Measurements from ENCODE around the gene SMOC2.
"Not testable (repeated sequence)": the region's sequence is repeated elsewhere in the genome, so short reads cannot be mapped to it uniquely, and the experiment has no call there.

The SMOC2 gene

GRCh38 chr6:168546151-168546550 lies 105.2 kb downstream of the SMOC2 start:
- DNase-seq = no peak

GRCh38 chr6:168546730-168547129 lies 105.7 kb downstream of the SMOC2 start:
- DNase-seq = no peak

- DNase-seq = no peak
Measured at GRCh38 chr6:168550326-168550725, 109.3 kb downstream of the SMOC2 start.

DNA sequence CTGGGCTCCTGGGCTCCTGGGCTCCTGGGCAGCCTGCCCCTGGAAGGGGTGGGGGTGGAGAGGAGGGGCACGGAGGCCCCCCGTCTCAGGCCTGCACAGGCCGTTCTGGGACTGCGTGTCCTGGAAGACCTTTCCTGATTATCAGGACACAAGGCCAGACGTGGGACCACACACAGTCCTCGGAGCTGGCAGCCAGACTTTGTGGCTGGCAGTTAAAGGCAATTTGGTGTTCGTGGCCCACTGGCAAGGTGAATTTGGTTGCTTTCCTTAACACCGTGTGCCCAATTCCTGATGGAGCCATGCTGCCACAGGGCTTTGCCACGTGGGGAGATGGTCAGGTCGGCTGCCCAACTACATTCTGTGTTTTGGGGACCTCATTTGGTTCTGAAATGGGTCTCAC lies 113.5 kb downstream of the SMOC2 start:
- DNase-seq = no peak

- no peak for DNase-seq
Measured at GRCh38 chr6:168554898-168555617, 114.1 kb downstream of the SMOC2 start.

GRCh38 chr6:168555618-168556273 lies 114.8 kb downstream of the SMOC2 start:
- no peak for DNase-seq

DNA sequence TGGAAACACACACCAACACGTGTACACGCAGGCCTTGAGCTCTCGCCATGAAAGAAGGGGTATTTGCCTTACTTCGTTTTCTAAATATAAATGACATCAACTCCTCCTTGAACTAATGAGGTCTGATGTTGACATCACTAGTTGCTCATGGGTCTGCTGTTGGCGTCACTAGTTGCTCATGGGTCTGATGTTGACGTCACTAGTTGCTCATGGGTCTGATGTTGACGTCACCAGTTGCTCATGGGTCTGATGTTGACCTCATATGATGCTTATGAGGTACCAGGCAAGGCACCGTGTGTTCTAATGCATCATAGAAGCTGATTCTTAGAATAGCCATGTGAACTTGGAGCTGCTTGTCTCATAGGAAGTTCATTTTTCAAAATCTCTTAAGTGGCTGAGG lies 116.5 kb downstream of the SMOC2 start:
- no peak for DNase-seq

DNA sequence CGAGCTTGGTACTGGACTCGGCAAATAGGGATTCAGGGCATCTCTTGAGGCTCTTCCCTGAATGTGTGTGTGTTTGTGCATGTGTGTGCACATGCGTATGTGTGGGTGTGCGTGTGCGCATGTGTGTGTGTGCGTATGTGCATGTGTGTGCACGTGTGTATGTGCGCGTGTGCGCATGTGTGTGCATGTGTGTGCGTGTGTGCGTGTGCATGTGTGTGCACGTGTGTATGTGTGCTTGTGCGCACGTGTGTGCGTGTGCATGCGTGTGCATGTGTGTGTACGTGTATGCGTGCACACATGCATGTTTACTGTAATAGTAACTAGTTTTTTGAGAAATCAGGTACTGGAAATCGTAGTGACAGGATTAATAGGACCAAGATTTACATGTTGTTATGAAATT lies 117.7 kb downstream of the SMOC2 start:
- DNase-seq = no peak

- no peak for DNase-seq
Measured at GRCh38 chr6:168559574-168560098, 118.7 kb downstream of the SMOC2 start.

DNA sequence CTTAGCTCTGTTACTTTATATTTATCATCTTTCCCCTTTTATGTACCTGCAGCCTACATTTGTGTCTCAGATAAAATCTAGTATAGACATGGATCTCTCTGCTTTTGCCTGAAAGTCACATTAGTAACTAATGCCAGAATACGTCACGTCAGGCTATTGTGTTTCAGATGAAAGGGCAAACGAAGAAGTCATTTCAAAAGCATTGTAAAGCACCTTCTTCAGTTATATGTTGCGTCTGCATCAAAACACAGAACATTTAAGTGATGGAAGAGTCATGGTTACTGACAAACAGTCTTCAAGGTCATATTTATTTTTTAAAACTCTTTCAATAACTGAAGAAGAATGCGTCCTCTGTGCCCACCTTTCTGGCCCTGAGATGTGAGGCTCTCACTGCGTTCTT lies 119.1 kb downstream of the SMOC2 start:
- DNase-seq = no peak

DNA sequence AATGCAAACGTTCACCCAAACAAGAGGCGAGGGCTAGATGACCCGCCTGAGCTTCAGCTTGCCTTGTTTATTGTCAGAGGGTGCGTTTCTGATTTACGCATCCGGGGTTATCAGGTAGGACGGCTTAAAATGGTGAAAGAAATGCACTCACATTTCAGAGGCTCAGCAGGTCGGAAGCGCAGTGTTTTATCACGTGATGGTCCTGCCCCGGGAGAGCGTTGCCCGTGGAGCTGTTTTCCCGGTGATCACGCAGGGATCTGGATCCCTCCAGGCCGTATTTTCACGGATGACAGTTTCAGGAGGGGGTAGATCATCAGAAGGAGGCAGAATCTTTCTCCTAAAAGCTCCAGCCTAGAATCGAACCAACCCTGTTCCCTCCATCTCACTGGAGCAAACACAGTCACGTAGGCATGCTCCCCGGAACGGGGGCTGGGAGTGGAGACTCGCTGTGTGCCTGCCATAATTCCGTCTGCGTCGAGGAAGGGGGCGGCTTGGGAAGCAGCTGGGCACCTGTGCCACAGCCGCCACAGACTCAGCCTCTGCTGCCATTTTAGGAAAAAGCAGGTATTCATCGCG lies 121.7 kb downstream of the SMOC2 start:
- no peak for DNase-seq

DNA sequence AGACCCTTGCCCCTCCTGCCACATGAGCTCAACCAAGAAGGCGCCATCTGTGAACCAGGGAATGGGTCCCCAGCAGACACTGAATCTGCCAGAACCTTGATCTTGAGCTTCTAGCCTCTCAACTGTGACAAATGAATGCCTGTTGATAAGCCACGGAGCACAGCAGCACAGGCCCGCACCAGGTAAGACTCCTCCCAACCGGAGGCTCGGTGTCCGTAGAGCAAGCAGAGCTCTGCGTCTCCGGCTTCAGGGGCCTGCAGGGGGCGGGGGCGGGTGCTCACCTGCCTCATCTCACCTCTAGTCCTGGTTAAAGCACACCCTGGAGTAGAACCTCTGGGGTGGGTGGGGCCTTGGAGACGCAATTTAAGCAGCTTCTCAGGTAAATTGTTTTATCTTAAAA lies 122.7 kb downstream of the SMOC2 start:
- no peak for DNase-seq

- no peak for DNase-seq
Measured at GRCh38 chr6:168565112-168565511, 124.1 kb downstream of the SMOC2 start.

DNA sequence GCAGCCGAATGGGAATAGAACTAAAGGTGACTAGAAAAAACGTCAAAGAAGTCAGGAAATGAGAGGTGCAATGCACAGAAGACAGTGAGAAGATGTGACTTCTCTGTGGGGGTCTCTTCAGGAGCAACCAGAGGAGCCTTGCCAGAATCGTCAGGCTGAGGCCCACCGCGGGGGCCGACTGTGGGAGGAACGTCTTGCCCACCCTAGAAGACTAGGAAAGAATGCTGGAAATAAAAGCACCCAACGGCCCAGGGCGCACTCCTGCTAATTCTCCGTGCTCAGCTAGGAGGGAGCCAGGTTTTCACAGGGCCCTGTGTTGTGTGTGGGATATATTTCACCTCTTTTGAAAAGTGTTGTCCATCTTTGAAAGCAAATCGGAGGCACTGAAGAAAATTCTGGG lies 129.2 kb downstream of the SMOC2 start:
- no peak for DNase-seq

- no peak for DNase-seq
Measured at GRCh38 chr6:168571268-168571667, 130.3 kb downstream of the SMOC2 start.

- DNase-seq = not testable (repeated sequence)
Measured at GRCh38 chr6:168573276-168573835, 132.4 kb downstream of the SMOC2 start.

DNA sequence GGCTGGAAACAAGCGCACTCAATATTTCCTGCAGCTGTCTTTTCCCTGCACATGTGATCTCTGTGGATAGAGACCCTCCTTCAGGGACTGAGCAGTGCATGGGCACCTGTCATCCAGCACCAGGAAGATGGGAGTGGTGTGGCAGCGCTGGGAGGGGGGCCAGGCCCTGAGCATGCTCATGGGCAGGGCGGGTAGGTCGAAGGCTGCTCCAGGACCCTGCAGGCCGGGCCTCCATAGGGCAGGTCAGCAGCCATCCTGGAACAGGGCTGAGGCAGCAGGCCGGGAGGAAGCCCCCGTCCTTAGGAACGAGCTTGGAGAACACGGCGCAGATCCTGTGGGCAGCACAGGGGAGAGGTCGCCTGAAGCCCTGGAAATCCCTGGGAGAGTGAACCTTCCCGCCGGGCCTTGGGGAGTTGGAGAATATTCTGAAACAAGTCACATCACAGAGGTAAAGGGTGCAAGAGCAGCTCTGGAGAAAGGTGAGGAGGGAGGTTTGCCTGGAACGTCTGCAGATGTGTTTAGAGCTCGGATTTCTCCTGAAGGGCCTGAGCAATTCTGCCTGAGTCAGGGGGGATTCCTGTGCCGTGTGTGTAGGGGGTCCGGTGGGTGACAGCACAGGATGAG lies 133.2 kb downstream of the SMOC2 start:
- no peak for DNase-seq

- no peak for DNase-seq
Measured at GRCh38 chr6:168574699-168575195, 133.8 kb downstream of the SMOC2 start.

GRCh38 chr6:168575346-168576098 lies 134.5 kb downstream of the SMOC2 start:
- no peak for DNase-seq

DNA sequence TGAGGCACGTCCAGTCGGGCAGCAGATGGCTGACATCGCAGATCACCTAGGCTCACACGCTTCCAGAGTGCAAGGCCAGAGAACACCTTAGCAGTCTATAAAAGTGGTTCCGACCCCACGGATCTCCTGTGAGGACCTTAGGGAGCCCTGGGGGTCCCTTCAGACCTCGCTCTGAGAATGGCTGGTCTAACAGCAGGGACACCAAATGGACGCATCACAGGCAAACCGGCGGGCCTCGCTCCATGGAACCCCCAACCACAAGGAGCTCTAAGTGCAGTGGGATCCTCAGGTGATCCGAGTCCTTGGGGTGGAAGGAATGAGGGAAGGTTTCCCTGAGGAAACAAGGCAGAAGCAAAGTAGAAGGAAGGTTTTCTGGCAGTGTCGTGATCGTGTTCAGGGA lies 135.4 kb downstream of the SMOC2 start:
- DNase-seq = no peak

GRCh38 chr6:168577496-168577895 lies 136.5 kb downstream of the SMOC2 start:
- DNase-seq = no peak

DNA sequence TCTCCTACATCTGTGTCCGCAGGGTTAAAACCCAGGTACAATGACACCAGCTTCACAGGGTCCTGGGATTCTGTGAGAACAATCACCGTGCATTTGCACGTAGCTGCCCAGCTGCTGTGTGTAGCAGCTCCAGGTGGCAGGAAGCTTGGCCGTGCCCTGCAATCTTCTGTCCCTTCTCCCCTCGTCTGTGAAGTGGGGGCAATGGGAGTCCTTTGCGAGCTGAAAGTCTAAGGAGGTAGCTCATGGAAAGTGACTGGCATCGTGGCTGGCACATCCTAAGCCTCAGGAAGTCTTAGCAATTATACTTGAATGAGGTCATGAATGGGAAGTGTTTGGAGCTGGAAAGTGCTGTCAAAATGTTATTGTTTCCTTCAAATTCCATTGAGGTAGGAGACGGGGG lies 137.1 kb downstream of the SMOC2 start:
- no peak for DNase-seq
